LNCAP (cell line): Measurements from ENCODE around the gene KCNK4.

Experiments
- TF ChIP-seq, protein P1 (sequence below): fragments of 450-650 bp; IDR thresholded peaks from 2 replicates; pipeline ENCODE4 v1.5.1; 2017; ENCODE audit warnings: mild to moderate bottlenecking

Gene KCNK4

DNA sequence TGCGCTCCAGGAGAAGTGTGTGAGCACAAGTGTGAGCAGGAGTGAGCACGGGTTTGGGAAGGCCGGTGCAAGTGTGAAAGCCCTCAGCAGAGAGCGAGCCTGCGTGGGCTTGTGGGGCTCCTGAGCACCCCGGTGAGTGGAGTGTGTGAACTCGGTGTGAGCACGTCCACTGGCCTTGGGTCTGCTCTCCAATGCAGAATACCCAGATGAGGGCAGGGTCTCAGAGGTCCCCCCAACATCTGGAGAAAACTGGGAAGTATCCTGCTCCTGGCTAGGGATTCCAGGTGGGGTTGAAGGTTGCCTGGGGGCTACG lies 15.4 kb downstream of the KCNK4 start:
- TF ChIP-seq, protein P1, sequence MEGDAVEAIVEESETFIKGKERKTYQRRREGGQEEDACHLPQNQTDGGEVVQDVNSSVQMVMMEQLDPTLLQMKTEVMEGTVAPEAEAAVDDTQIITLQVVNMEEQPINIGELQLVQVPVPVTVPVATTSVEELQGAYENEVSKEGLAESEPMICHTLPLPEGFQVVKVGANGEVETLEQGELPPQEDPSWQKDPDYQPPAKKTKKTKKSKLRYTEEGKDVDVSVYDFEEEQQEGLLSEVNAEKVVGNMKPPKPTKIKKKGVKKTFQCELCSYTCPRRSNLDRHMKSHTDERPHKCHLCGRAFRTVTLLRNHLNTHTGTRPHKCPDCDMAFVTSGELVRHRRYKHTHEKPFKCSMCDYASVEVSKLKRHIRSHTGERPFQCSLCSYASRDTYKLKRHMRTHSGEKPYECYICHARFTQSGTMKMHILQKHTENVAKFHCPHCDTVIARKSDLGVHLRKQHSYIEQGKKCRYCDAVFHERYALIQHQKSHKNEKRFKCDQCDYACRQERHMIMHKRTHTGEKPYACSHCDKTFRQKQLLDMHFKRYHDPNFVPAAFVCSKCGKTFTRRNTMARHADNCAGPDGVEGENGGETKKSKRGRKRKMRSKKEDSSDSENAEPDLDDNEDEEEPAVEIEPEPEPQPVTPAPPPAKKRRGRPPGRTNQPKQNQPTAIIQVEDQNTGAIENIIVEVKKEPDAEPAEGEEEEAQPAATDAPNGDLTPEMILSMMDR, result no peak

DNA sequence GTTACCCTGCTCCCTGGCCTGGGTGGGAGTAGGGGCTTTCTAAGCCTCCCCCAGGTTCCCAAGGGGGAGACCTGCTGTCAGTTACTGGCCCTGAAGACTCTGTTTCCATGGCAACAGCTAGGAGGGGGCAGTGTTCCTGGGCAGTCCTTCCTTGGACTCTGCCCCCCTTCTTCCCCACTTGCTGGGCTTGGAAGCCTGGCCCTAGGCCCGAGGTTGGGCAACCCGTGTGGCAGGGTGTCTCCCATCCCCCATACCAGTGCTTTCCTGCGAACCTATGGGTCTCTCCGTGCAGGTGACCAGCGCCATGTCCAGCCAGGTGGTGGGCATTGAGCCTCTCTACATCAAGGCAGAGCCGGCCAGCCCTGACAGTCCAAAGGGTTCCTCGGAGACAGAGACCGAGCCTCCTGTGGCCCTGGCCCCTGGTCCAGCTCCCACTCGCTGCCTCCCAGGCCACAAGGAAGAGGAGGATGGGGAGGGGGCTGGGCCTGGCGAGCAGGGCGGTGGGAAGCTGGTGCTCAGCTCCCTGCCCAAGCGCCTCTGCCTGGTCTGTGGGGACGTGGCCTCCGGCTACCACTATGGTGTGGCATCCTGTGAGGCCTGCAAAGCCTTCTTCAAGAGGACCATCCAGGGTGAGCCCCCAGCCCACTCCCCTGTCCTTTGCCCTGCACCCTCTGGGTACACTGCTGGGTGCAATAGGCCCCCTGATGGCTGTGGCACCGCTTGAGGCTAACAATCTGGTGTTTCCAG lies 15.9 kb downstream of the KCNK4 start:
- TF ChIP-seq, protein P1, result no peak

DNA sequence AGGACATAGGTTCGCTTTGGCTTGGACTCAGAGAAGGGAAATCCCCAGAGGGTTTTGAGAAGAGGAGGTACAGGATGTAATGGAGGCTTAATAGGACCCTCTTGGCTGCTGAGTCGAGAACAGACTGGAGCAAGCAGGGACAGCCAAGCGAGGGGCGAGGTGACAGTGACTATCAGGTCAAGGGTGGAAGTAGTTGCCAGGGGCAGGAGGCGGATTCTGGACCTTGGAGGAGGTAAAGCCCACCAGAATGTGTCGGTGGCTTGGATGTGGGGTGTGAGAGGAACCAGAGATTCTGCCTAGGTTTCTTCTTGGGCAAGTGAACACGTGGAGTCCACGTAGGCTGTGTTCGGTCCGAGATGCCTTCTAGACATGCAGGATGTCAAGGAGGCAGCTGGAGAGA lies 21.8 kb downstream of the KCNK4 start:
- TF ChIP-seq, protein P1, result no peak

DNA sequence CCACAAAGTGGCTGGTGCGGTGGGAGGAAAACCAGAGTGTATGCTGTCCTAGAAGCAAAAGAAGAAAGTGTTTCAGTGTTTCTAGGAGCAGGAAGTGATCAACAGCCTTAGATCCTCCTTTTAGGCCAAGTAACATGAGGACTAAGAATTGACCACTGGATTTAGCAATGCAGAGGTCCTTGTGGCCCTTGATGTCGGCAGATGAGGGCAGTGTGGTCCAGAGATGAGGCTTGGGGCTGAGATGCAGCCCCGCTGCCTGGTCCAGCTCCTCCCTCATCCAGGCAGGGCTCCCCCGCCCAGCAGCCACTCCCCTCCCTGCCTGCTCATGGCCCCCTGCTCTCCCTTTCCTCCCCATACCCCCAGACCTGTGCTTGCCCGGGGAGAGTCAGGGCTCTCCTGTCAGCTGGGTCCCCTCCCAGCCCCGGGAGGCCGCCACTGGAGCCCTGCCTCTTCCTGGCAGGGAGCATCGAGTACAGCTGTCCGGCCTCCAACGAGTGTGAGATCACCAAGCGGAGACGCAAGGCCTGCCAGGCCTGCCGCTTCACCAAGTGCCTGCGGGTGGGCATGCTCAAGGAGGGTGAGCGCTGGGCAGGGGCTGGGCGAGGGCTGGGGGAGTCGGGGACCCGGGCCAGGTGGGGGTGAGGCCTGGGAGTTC lies 22.5 kb downstream of the KCNK4 start:
- TF ChIP-seq, protein P1, result no peak

DNA sequence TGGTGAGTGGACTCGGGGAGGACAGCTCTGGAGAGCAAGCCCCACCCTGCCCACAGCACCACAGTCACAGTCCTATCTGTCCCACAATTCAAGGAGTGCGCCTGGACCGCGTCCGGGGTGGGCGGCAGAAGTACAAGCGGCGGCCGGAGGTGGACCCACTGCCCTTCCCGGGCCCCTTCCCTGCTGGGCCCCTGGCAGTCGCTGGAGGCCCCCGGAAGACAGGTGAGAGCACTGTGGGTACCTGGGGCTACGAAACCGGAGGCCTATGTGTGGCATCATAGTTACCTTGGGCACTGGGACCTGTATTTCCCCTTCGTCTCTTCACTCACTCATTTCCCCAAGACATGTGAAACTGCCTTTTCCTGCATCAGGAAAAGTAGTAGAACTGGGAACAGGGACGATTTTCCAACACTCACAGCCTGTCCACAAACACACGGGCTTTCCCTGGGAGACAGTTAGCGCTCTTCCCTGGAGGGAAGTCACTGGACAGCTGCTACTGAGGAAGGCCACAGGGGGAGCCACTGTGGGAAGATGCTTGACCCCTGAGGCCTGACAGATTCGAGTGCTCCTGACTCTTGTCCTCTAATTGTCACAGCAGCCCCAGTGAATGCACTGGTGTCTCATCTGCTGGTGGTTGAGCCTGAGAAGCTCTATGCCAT lies 23.2 kb downstream of the KCNK4 start:
- TF ChIP-seq, protein P1, result no peak

DNA sequence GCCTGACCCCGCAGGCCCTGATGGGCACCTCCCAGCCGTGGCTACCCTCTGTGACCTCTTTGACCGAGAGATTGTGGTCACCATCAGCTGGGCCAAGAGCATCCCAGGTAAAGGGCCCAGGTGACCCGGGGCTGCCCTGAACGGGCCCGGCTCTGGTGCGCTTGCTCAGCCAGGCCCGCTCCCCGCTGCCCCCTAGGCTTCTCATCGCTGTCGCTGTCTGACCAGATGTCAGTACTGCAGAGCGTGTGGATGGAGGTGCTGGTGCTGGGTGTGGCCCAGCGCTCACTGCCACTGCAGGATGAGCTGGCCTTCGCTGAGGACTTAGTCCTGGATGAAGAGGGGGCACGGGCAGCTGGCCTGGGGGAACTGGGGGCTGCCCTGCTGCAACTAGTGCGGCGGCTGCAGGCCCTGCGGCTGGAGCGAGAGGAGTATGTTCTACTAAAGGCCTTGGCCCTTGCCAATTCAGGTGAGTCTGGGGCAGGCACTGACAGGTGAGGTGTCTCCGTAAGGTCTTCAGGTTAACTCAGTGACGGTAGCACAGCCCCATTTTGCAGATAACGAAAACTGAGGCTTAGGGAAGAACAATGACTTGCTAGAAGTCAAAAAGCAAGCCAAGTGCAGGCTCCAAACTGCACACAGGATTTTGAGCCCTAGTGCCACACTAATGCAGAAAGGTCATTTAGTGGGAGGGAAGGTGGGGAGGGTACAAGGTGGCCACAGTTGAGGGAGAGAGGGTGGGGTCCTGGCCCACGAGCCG lies 23.9 kb downstream of the KCNK4 start:
- TF ChIP-seq, protein P1, result no peak

DNA sequence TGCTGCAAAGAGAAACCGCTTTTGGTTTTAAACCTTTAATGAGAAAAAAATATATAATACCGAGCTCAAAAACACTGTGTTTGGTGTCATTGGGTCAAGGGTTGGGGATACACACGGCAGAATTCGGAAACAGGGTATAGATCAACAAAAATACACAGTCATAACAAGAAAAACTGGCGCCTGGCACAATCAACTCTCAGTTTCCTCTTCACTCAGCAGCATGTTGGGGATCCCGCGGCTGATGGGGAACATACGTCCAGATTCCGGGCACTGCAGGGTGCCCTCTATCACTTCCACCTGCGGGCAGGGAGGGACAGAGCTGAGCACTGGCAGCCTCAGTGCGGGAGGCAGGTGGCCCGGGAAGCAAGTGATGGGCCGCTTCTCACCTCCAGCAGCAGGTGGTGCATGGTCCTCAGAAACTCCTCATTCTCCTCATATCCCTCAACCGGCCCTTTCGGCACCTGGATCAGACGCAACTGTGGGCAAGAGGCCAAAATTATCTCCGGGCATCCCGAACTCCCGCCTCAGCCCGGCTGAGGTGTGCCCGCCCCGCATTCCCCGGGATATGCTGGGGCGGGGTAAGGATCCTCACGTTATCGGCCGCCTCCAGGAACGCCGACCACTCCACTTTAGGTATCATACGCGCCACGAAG lies 25.7 kb downstream of the KCNK4 start:
- TF ChIP-seq, protein P1, result peak; percentile 28; the same call in 1 of the 2 replicates
